Measurements from ENCODE around the gene ARID4A. TPM values are rescaled to one million over a fixed set of nuclear protein-coding genes. Genes with fewer than 3 reads are reported as not detected.

ARID4A gene
- total and polyA plus RNA-seq, 9 of the 15 experiments (the other 6 are each of a cell fraction or from before 2014, with no cell fraction given): 2.4 to 11.5 (median 8.7) TPM

DNA sequence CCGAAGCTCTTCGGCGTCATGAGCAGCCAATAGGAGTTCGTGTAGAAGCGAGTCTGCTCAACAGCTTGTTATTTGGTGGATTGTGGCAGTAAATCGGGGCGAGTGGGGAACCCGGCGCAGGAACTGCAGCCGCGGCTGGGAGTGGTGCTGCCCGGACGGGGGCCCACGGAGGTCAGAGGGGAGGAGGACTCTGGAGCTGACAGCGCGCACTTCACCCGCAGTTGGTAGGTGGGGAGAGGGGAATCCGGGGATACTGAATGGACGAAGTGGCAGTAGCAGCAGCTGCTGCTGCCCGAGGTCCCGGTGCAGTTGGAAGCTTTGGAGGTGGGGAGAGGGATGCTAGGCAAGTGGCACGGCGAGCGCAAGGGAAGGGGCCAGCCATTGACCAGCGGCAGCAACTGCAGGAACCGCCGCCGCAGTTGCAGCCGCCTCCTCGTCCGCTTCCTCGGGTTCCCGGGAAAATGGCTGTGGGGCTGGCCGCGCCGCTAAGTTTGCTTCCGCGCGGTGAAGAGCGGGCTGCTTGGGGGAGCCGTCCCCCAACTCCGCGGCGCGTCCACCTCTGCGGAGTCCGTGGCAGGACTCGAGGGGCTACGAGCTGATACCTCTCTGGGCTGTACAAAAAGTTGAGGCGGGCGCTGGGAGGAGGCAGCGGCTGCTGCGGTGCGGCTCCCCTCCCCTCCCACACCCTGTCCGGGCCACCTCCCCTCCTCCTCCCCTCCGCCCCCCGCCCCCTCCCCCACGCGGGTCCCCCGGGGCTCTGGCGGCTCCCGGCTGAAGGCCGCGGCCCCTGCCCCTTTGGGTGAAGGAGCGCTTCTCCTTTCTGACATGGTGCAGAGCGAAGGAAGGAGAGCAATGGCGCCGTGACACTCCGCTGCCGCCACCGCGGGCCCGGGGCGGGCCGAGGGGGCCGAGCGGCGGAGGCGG lies at the start of gene ARID4A (continued):
- TF ChIP-seq SMARCB1 (IDR thresholded peaks at IDR 0.05; ENCODE audit: insufficient read length, low read depth) (no peak), ZNF695 (CRISPR knock-in tag; IDR thresholded peaks at IDR 0.05) (no peak), KHSRP (IDR thresholded peaks at IDR 0.05) (no peak), COPS2 (conservative IDR thresholded peaks at IDR 0.05) (no peak), RBM34 (IDR thresholded peaks at IDR 0.05; ENCODE audit: borderline replicate concordance, insufficient read depth, low read length) (no peak), FOSL1 (tag; conservative IDR thresholded peaks at IDR 0.05) (0 out of 2 replicates have a peak, but pooled peaks have one; percentile 4), PHF8 (IDR thresholded peaks at IDR 0.05; ENCODE audit: borderline replicate concordance, low read length) (peak; percentile 34), MAFF (IDR thresholded peaks at IDR 0.05; ENCODE audit: low read length) (no peak), STAT5B (CRISPR knock-in tag; IDR thresholded peaks at IDR 0.05) (no peak), HDAC1 (IDR thresholded peaks at IDR 0.05) (peak in 1 of 2 experiments; percentile 87; a peak in 2 of 4 replicates), SREBF1 (IDR thresholded peaks at IDR 0.05; ENCODE audit: borderline replicate concordance, low read depth, low read length) (no peak), NR2C2 (CRISPR knock-in tag; IDR thresholded peaks at IDR 0.05) (no peak), NR2C2 (tag; IDR thresholded peaks at IDR 0.05) (peak; percentile 68; the same call in 1 of the 2 replicates), SAFB (IDR thresholded peaks at IDR 0.05; ENCODE audit: borderline replicate concordance, low read depth, low read length) (no peak), RBBP5 (IDR thresholded peaks at IDR 0.05; ENCODE audit: borderline replicate concordance, insufficient read depth, low read length, poor library complexity, severe bottlenecking) (peak; percentile 40), NR1H2 (CRISPR knock-in tag; IDR thresholded peaks at IDR 0.05) (no peak), ATF7 (IDR thresholded peaks at IDR 0.05) (peak; percentile 92), ZNF165 (CRISPR knock-in tag; IDR thresholded peaks at IDR 0.05; ENCODE audit: borderline replicate concordance) (no peak), BCOR (IDR thresholded peaks at IDR 0.05) (no peak), SP1 (CRISPR knock-in tag; IDR thresholded peaks at IDR 0.05) (peak; percentile 39; the same call in 1 of the 2 replicates), KDM1A (IDR thresholded peaks at IDR 0.05) (peak; percentile 9 to 60; a peak in 2 of 4 replicates), SMAD2 (IDR thresholded peaks at IDR 0.05; ENCODE audit: low read depth, low read length) (no peak), NFIX (CRISPR knock-in tag; IDR thresholded peaks at IDR 0.05; ENCODE audit: low read depth) (no peak), MAFG (tag; conservative IDR thresholded peaks at IDR 0.05) (no peak), ELF2 (CRISPR knock-in tag; IDR thresholded peaks at IDR 0.05) (0 out of 2 replicates have a peak, but pooled peaks have one; percentile 24), KLF13 (tag; IDR thresholded peaks at IDR 0.05; ENCODE audit: borderline replicate concordance, low read depth) (no peak)
- TF ChIP-seq, protein P1, sequence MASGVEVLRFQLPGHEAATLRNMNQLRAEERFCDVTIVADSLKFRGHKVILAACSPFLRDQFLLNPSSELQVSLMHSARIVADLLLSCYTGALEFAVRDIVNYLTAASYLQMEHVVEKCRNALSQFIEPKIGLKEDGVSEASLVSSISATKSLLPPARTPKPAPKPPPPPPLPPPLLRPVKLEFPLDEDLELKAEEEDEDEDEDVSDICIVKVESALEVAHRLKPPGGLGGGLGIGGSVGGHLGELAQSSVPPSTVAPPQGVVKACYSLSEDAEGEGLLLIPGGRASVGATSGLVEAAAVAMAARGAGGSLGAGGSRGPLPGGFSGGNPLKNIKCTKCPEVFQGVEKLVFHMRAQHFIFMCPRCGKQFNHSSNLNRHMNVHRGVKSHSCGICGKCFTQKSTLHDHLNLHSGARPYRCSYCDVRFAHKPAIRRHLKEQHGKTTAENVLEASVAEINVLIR (CRISPR knock-in tag; IDR thresholded peaks at IDR 0.05): no peak
- TF ChIP-seq, protein P2, sequence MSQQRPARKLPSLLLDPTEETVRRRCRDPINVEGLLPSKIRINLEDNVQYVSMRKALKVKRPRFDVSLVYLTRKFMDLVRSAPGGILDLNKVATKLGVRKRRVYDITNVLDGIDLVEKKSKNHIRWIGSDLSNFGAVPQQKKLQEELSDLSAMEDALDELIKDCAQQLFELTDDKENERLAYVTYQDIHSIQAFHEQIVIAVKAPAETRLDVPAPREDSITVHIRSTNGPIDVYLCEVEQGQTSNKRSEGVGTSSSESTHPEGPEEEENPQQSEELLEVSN (IDR thresholded peaks at IDR 0.05; ENCODE audit: borderline replicate concordance in 1 of 2, extremely low read depth in 1 of 2, insufficient read depth in 1 of 2, insufficient read length in 1 of 2, low read depth in 1 of 2, low read length in 1 of 2, poor library complexity in 1 of 2, severe bottlenecking in 1 of 2): peak in 1 of 2 experiments; percentile 7
